Islet precursor cell (in vitro differentiated cells): ENCODE data around the gene TSPY9.
"Not testable (repeated sequence)": the region's sequence is repeated elsewhere in the genome, so short reads cannot be mapped to it uniquely, and the experiment has no call there.

Source experiments
- DNase-seq: peaks from one replicate; pipeline ENCODE4 v3.0.0-alpha.2; 2018

TSPY9 gene

GRCh38 chrY:9486967-9487366 is at the start of gene TSPY9:
Gene TSPY9 (plus strand): TSS chrY:9487267. CDS start chrY:9487313, 46 bp downstream.
- not testable (repeated sequence) for DNase-seq

GRCh38 chrY:9466655-9467054 is 20.4 kb upstream of the TSPY9 start, which contains the start of gene TSPY1:
Gene TSPY1 (plus strand): TSS chrY:9466955. CDS start chrY:9467001, 46 bp downstream.
- not testable (repeated sequence) for DNase-seq

- not testable (repeated sequence) for DNase-seq
Observed at GRCh38 chrY:9504396-9504795, 17.3 kb downstream of the TSPY9 start.

- DNase-seq = not testable (repeated sequence)
Observed at GRCh38 chrY:9516287-9516686, 29.2 kb downstream of the TSPY9 start.

- not testable (repeated sequence) for DNase-seq
Observed at GRCh38 chrY:9527580-9527979, 40.5 kb downstream of the TSPY9 start, which contains the start of gene TSPY10. Gene TSPY10 (plus strand): TSS chrY:9527880. CDS start chrY:9527926, 46 bp downstream.
